IMR-90 (cell line): ENCODE data around the gene ANP32B. TPM values are rescaled to one million over a fixed set of nuclear protein-coding genes. Genes with fewer than 3 reads are reported as not detected.

Source experiments
- ATAC-seq: fragments of 200-7000 bp; cut with Tn5 transposase; 2 replicates; pipeline ENCODE4 v1.9.1; 2020; ENCODE audit warnings: low read depth, mild to moderate bottlenecking, moderate library complexity
- BruUV-seq: library from RNA; stranded (reverse); fragments of 400-500 nt; replicated peaks from 2 replicates; lab custom pipeline; 2021; lab: Mats Ljungman, UMichigan
- CTCF ChIA-PET: fragments of 300-600 bp; formaldehyde crosslinking; extraction: SDS; loops from one replicate; lab custom pipeline; 2021; ENCODE audit warnings: antibody characterized with exemption; lab: Yijun Ruan, JAX
- POLR2A ChIA-PET: fragments of 300-600 bp; sonication (Branson Sonifier 250); formaldehyde crosslinking; loops from one replicate; lab custom pipeline; 2022; ENCODE audit warnings: antibody characterized with exemption; ENCODE audit not compliant: unreplicated experiment; lab: Charles Lee
- DNase-seq: peaks from one replicate; pipeline ENCODE4 v3.0.0; 2013
- H2AFZ ChIP-seq: replicated peaks from 2 replicates; pipeline ENCODE3; 2013; ENCODE audit warnings: low read length, mild to moderate bottlenecking; ENCODE audit not compliant: poor library complexity
- H2AK5ac ChIP-seq: 2 replicates; pipeline ENCODE4 v1.6.1; 2013; ENCODE audit warnings: low read depth, low read length, inconsistent platforms
- H2AK9ac ChIP-seq: replicated peaks from 2 replicates; pipeline ENCODE3; 2013; ENCODE audit warnings: mild to moderate bottlenecking, low read depth, low read length, moderate library complexity; ENCODE audit not compliant: poor library complexity
- H2BK120ac ChIP-seq: 2 replicates; pipeline ENCODE4 v1.6.1; 2013; ENCODE audit warnings: low read depth, low read length, inconsistent platforms
- H2BK15ac ChIP-seq: 3 replicates; pipeline ENCODE4 v1.6.1; 2013; ENCODE audit warnings: low read depth, low read length, inconsistent platforms
- H2BK20ac ChIP-seq: 2 replicates; pipeline ENCODE4 v1.6.1; 2013; ENCODE audit warnings: low read depth, mild to moderate bottlenecking, inconsistent platforms, low read length, moderate library complexity
- H2BK5ac ChIP-seq: 2 replicates; pipeline ENCODE4 v1.6.1; 2013; ENCODE audit warnings: mild to moderate bottlenecking, low read depth, low read length, inconsistent platforms; ENCODE audit not compliant: poor library complexity, severe bottlenecking
- H3K14ac ChIP-seq: replicated peaks from 2 replicates; pipeline ENCODE4 v1.6.1; 2013; ENCODE audit warnings: low read depth, low read length, inconsistent platforms
- H3K18ac ChIP-seq: 2 replicates; pipeline ENCODE4 v1.6.1; 2013; ENCODE audit warnings: low read depth, low read length, control low read depth
- H3K23ac ChIP-seq: 2 replicates; pipeline ENCODE4 v1.6.1; 2013; ENCODE audit warnings: low read depth, low read length, inconsistent platforms
- H3K27ac ChIP-seq: 2 replicates; pipeline ENCODE4 v1.5.1; 2013; ENCODE audit warnings: mild to moderate bottlenecking, control low read depth, low read length; ENCODE audit not compliant: insufficient read depth
- H3K27me3 ChIP-seq: 2 replicates; pipeline ENCODE4 v1.6.1; 2013; ENCODE audit warnings: low read length; ENCODE audit not compliant: control insufficient read depth, insufficient read depth
- H3K36me3 ChIP-seq: 2 replicates; pipeline ENCODE4 v1.6.1; 2013; ENCODE audit warnings: low read length, mixed read lengths; ENCODE audit not compliant: control insufficient read depth, insufficient read depth
- H3K4ac ChIP-seq: 2 replicates; pipeline ENCODE4 v1.6.1; 2013; ENCODE audit warnings: low read depth, low read length, inconsistent platforms
- H3K4me1 ChIP-seq: 2 replicates; pipeline ENCODE4 v1.6.1; 2013; ENCODE audit warnings: low read length, mixed read lengths; ENCODE audit not compliant: control insufficient read depth, insufficient read depth
- H3K4me2 ChIP-seq: 2 replicates; pipeline ENCODE4 v1.6.1; 2013; ENCODE audit warnings: low read depth, mild to moderate bottlenecking, control low read depth, low read length, moderate library complexity
- H3K4me3 ChIP-seq: 2 replicates; pipeline ENCODE4 v1.5.1; 2013; ENCODE audit warnings: low read depth, mild to moderate bottlenecking, control low read depth, low read length, moderate library complexity; ENCODE audit not compliant: insufficient read depth
- H3K56ac ChIP-seq: 2 replicates; pipeline ENCODE4 v1.6.1; 2013; ENCODE audit warnings: low read length, inconsistent platforms; ENCODE audit not compliant: insufficient read depth; ENCODE audit errors: extremely low read depth
- H3K79me1 ChIP-seq, 2 experiments: 2 replicates each; pipeline ENCODE4 v1.6.1; 2013; ENCODE audit warnings: low read length in 2 of 2, inconsistent platforms in 1 of 2, low read depth in 1 of 2
- H3K9ac ChIP-seq: 2 replicates; pipeline ENCODE4 v1.6.1; 2013; ENCODE audit warnings: low read depth, low read length, control low read depth
- H3K9me1 ChIP-seq: 2 replicates; pipeline ENCODE4 v1.6.1; 2013; ENCODE audit warnings: low read length, inconsistent platforms; ENCODE audit not compliant: insufficient read depth
- H3K9me3 ChIP-seq: 2 replicates; pipeline ENCODE4 v1.6.1; 2013; ENCODE audit warnings: low read length; ENCODE audit not compliant: control insufficient read depth, insufficient read depth
- H4K20me1 ChIP-seq: 2 replicates; pipeline ENCODE4 v1.6.1; 2013; ENCODE audit warnings: low read length, inconsistent platforms; ENCODE audit not compliant: insufficient read depth
- H4K5ac ChIP-seq: 2 replicates; pipeline ENCODE4 v1.6.1; 2013; ENCODE audit warnings: mild to moderate bottlenecking, low read depth, low read length, control low read depth
- H4K8ac ChIP-seq, 2 experiments: 2 replicates each; pipeline ENCODE4 v1.6.1; 2013; ENCODE audit warnings: low read depth in 2 of 2, low read length in 2 of 2, control low read depth in 1 of 2, inconsistent platforms in 1 of 2
- H4K91ac ChIP-seq: 2 replicates; pipeline ENCODE4 v1.6.1; 2013; ENCODE audit warnings: low read depth, low read length, inconsistent platforms; ENCODE audit not compliant: insufficient read depth
- WGBS, 2 experiments: methylation state at CpG; one replicate each; pipeline versions ENCODE4 v1.1.5 to v1.1.7; 2013; ENCODE audit warnings: missing lambda C conversion rate in 2 of 2; ENCODE audit not compliant: insufficient read length in 1 of 2; ENCODE audit errors: extremely low coverage in 2 of 2; 5-methylcytosine and 5-hydroxymethylcytosine counted together
- dilution Hi-C: fragments of 300-500 bp; cut with HindIII; formaldehyde crosslinking; loops from one replicate; pipeline ENCODE4 v1.14.3; 2018; ENCODE audit warnings: low sequenced_read_pairs; ENCODE audit not compliant: unreplicated experiment
- in situ Hi-C: fragments of 300-500 bp; cut with MboI; formaldehyde crosslinking; loops from 3 replicates; pipeline ENCODE4 v1.14.3; 2019; ENCODE audit warnings: low sequenced_read_pairs, inconsistent platforms, mixed read lengths
- intact Hi-C: fragments of 100-400 bp; cut with micrococcal nuclease; formaldehyde crosslinking; loops from 2 replicates; pipeline ENCODE4 v1.10.0; 2022
- polyA plus RNA-seq, 3 experiments: library from polyadenylated mRNA; depleted of rRNA; stranded (reverse); fragments of >200 nt; gene quantifications; 2 replicates each; pipeline ENCODE4 v1.2.3, GENCODE V29; 2012; ENCODE audit warnings: low replicate concordance in 1 of 3
- total RNA-seq: library from RNA; depleted of rRNA; stranded (reverse); fragments of >200 nt; gene quantifications from 2 replicates; pipeline ENCODE4 v1.2.3, GENCODE V29; 2012
- TF ChIP-seq, protein P1 (sequence below): fragments of 150-350 bp; IDR thresholded peaks from 2 replicates; pipeline ENCODE4 v1.6.1; 2016; ENCODE audit warnings: low read depth, mild to moderate bottlenecking, low read length, moderate library complexity, borderline replicate concordance

Gene ANP32B
- total and polyA plus RNA-seq, 2 of the 4 experiments (the other 2 are of a cell fraction) = 3.9 to 46.8 TPM

DNA sequence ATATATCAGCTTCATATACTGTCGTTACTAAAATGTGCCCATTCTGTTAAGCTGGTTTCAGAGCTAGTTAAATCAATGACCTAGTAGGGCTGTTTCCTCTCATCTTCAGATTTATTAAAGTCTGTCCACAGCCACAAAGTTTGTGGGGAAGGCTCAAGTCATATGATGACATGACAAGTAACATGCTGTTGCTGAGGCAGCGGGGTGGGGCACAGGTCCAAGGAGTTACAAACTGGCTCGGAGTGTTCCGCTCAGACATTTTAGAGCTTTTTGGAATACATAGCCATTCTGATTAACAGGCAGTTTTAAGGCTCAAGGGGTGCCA, 2.7 kb upstream of the ANP32B start:
- dilution Hi-C loops (no loop called here), in situ Hi-C loops (no loop called here), intact Hi-C loops (no loop called here)
- H2BK5ac ChIP-seq = no peak overlapping the region
- H2BK20ac ChIP-seq = no peak overlapping the region
- no peak overlapping the region for H2AK5ac ChIP-seq
- no peak for ATAC-seq
- BruUV-seq = no TSS peak
- no peak overlapping the region for H4K91ac ChIP-seq
- H3K4me3 ChIP-seq = no peak overlapping the region
- H3K4me2 ChIP-seq = no peak overlapping the region
- H2BK120ac ChIP-seq = no peak overlapping the region
- H3K23ac ChIP-seq = no peak overlapping the region
- H3K27me3 ChIP-seq = no peaks in the 10 kb centered on the region; the same call in 1 of the 2 replicates
- H3K36me3 ChIP-seq = no peaks in the 10 kb centered on the region
- H3K79me1 ChIP-seq = peaks cover 0 to 6% of the 10 kb centered on the region in 2 experiments; a peak in 1 of 4 replicates
- no peak overlapping the region for H4K5ac ChIP-seq
- H4K8ac ChIP-seq = no peak overlapping the region
- H3K9me1 ChIP-seq = no peaks in the 10 kb centered on the region
- H3K56ac ChIP-seq = no peak overlapping the region
- POLR2A ChIA-PET = no interaction called here
- TF ChIP-seq, protein P1, sequence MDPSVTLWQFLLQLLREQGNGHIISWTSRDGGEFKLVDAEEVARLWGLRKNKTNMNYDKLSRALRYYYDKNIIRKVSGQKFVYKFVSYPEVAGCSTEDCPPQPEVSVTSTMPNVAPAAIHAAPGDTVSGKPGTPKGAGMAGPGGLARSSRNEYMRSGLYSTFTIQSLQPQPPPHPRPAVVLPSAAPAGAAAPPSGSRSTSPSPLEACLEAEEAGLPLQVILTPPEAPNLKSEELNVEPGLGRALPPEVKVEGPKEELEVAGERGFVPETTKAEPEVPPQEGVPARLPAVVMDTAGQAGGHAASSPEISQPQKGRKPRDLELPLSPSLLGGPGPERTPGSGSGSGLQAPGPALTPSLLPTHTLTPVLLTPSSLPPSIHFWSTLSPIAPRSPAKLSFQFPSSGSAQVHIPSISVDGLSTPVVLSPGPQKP = no peak
- H3K27ac ChIP-seq = no peak overlapping the region
- CTCF ChIA-PET = no interaction called here
- H2AK9ac ChIP-seq = no peak overlapping the region
- peaks cover 5% of the 10 kb centered on the region; the same call in 1 of the 2 replicates for H4K20me1 ChIP-seq
- H3K18ac ChIP-seq = no peak overlapping the region
- H3K9ac ChIP-seq = no peak overlapping the region
- no peak for DNase-seq
- H3K9me3 ChIP-seq = no peaks in the 10 kb centered on the region
- no peak overlapping the region for H3K14ac ChIP-seq
- H2AFZ ChIP-seq = no peak overlapping the region
- H3K4me1 ChIP-seq = peaks cover 3% of the 10 kb centered on the region; the same call in 1 of the 2 replicates
- no peak overlapping the region for H3K4ac ChIP-seq
- H2BK15ac ChIP-seq = no peak overlapping the region
- WGBS, 2 experiments = no CpG with 5 or more reads among the region's 4 CpGs
